DND-41 (cell line): ENCODE measurements around the gene ULK1.
"Not testable (repeated sequence)": the region's sequence is repeated elsewhere in the genome, so short reads cannot be mapped to it uniquely, and the experiment has no call there.

Experiments
- ATAC-seq: fragments of 200-7000 bp; cut with Tn5 transposase; 3 replicates; pipeline ENCODE4 v1.9.1; 2021; ENCODE audit warnings: low read depth; ENCODE audit not compliant: insufficient read depth
- DNase-seq: peaks from one replicate; pipeline ENCODE4 v3.0.0-alpha.2; 2020
- H2AFZ ChIP-seq: 2 replicates; pipeline ENCODE4 v1.6.0; 2012; ENCODE audit warnings: low read depth, low read length
- H3K27ac ChIP-seq: 2 replicates; pipeline ENCODE4 v1.5.1; 2012; ENCODE audit warnings: low read length, inconsistent platforms
- H3K27me3 ChIP-seq: fragments of 200-600 bp; sonication (generic); 2 replicates; pipeline ENCODE4 v1.6.0; 2012; ENCODE audit warnings: low read length, mild to moderate bottlenecking, inconsistent platforms; ENCODE audit not compliant: insufficient read depth, poor library complexity
- H3K36me3 ChIP-seq: 2 replicates; pipeline ENCODE4 v1.5.1; 2012; ENCODE audit warnings: low read length, inconsistent platforms; ENCODE audit not compliant: insufficient read depth
- H3K4me1 ChIP-seq: 2 replicates; pipeline ENCODE4 v1.5.1; 2012; ENCODE audit warnings: mild to moderate bottlenecking, low read length; ENCODE audit not compliant: insufficient read depth
- H3K4me2 ChIP-seq: 2 replicates; pipeline ENCODE4 v1.6.0; 2012; ENCODE audit warnings: mild to moderate bottlenecking, moderate library complexity, low read length, inconsistent platforms; ENCODE audit not compliant: insufficient read depth
- H3K4me3 ChIP-seq, 2 experiments: fragments of 200-600 bp in 1 of 2; shearing (Covaris generic) in 1 of 2; 2 replicates each; pipeline ENCODE4 v1.5.1; 2012 to 2016; ENCODE audit warnings: inconsistent platforms in 2 of 2, low read length in 2 of 2, mild to moderate bottlenecking in 2 of 2, low read depth in 1 of 2, moderate library complexity in 1 of 2
- H3K79me2 ChIP-seq: 2 replicates; pipeline ENCODE4 v1.6.0; 2012; ENCODE audit warnings: low read length, inconsistent platforms; ENCODE audit not compliant: insufficient read depth
- H3K9ac ChIP-seq: 2 replicates; pipeline ENCODE4 v1.6.0; 2012; ENCODE audit warnings: low read depth, mild to moderate bottlenecking, inconsistent platforms, low read length, moderate library complexity
- H3K9me3 ChIP-seq: 2 replicates; pipeline ENCODE4 v1.5.1; 2012; ENCODE audit warnings: low read length, moderate library complexity, mild to moderate bottlenecking, inconsistent platforms; ENCODE audit not compliant: insufficient read depth, severe bottlenecking
- H4K20me1 ChIP-seq: 2 replicates; pipeline ENCODE4 v1.6.0; 2012; ENCODE audit warnings: low read length; ENCODE audit not compliant: insufficient read depth
- EZH2 ChIP-seq: IDR thresholded peaks from 3 replicates; pipeline ENCODE4 v1.6.1; 2012; ENCODE audit warnings: borderline replicate concordance, low read depth, mild to moderate bottlenecking, moderate library complexity, low read length, inconsistent platforms; ENCODE audit not compliant: severe bottlenecking
- TF ChIP-seq, protein P1 (sequence below): IDR thresholded peaks from 2 replicates; pipeline ENCODE4 v1.5.1; 2012; ENCODE audit warnings: borderline replicate concordance, low read length, moderate library complexity, mild to moderate bottlenecking; ENCODE audit not compliant: poor library complexity, severe bottlenecking; ENCODE audit errors: extremely low read depth

Gene ULK1

DNA sequence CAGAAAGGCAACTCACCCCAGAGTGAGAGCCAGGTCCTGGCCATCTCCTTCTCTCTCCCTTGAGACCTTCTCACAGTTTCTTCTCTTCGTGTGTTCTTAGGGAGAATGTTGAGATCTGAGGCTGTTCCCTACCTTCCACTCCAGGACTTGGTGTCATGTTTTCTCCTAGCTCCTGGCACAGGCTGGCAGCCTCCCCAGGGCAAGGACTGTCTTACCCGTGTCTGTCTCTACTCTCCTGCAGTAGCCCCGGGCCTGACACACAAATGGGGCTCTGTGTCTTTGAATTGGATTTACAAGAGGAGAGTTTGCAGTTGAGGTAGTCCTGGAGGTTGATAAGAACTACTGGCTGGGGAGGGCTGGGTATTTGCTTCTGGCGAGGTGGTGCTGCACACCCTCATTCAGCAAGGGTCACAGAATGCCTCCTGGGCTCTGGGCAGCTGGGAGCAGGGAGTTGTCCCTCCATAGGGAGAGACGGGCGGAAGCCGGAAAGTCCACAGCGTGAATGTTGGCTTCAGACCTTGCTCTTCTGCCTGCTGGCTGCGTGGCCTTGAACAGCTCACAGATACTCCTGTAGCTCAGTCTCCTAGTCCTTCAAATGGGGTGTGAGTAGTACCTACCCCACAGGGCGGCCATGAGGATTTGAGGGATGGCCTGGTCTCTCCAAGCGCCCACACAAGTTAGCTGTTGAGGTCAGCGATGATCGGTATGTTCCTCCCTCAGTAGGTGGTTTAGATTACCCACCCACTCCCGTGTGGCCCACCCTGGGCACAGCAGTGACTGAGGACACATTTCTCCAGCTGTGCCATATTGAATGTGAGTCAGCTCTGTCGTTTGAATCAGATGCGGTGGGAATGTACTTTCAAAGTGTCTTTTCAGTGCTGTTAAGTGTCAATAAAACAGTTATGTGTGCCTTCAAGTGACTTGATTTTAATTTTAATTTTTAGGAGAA is 65.5 kb downstream of the ULK1 start:
- Histone ChIP-seq H3K9ac (no peak overlapping the region), H3K27ac (no peak overlapping the region), H3K4me1 (peaks cover 5% of the 10 kb centered on the region; the same call in 1 of the 2 replicates), H3K9me3 (no peaks in the 10 kb centered on the region), H3K79me2 (peaks cover 92% of the 10 kb centered on the region), H3K4me2 (no peak overlapping the region), H4K20me1 (peaks cover 67% of the 10 kb centered on the region), H3K36me3 (peaks cover 28% of the 10 kb centered on the region), H3K4me3 (no peak overlapping the region), H3K27me3 (no peaks in the 10 kb centered on the region), H2AFZ (no peak overlapping the region)
- no peak for ATAC-seq
- no peak for DNase-seq
- TF ChIP-seq, protein P1, sequence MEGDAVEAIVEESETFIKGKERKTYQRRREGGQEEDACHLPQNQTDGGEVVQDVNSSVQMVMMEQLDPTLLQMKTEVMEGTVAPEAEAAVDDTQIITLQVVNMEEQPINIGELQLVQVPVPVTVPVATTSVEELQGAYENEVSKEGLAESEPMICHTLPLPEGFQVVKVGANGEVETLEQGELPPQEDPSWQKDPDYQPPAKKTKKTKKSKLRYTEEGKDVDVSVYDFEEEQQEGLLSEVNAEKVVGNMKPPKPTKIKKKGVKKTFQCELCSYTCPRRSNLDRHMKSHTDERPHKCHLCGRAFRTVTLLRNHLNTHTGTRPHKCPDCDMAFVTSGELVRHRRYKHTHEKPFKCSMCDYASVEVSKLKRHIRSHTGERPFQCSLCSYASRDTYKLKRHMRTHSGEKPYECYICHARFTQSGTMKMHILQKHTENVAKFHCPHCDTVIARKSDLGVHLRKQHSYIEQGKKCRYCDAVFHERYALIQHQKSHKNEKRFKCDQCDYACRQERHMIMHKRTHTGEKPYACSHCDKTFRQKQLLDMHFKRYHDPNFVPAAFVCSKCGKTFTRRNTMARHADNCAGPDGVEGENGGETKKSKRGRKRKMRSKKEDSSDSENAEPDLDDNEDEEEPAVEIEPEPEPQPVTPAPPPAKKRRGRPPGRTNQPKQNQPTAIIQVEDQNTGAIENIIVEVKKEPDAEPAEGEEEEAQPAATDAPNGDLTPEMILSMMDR, result no peak
- no peak for TF ChIP-seq EZH2

- H3K4me1 ChIP-seq, DNase-seq, H3K4me2 ChIP-seq, ATAC-seq, H3K9me3 ChIP-seq, H3K27me3 ChIP-seq, H3K4me3 ChIP-seq, H3K9ac ChIP-seq, H2AFZ ChIP-seq, H3K27ac ChIP-seq: not testable (repeated sequence)
- Histone ChIP-seq H4K20me1 (peaks cover 72% of the 10 kb centered on the region), H3K36me3 (peaks cover 36% of the 10 kb centered on the region), H3K79me2 (peaks cover 92% of the 10 kb centered on the region)
Measured at GRCh38 chr12:131960590-131961325, 66.3 kb downstream of the ULK1 start.

GRCh38 chr12:131961328-131961727 is 66.9 kb downstream of the ULK1 start:
- not testable (repeated sequence) for H3K4me3 ChIP-seq, H3K9me3 ChIP-seq, ATAC-seq, H3K27me3 ChIP-seq, DNase-seq, H3K4me1 ChIP-seq, H3K9ac ChIP-seq, H2AFZ ChIP-seq, H3K4me2 ChIP-seq, H3K27ac ChIP-seq
- Histone ChIP-seq H4K20me1 (peaks cover 73% of the 10 kb centered on the region), H3K36me3 (peaks cover 41% of the 10 kb centered on the region), H3K79me2 (peaks cover 92% of the 10 kb centered on the region)

- no peak overlapping the region for H3K4me3 ChIP-seq
- H3K4me1 ChIP-seq, result no peaks in the 10 kb centered on the region
- H2AFZ ChIP-seq, result no peak overlapping the region
- H3K9me3 ChIP-seq, result no peaks in the 10 kb centered on the region
- no peak overlapping the region for H3K27ac ChIP-seq
- DNase-seq, result no peak
- TF ChIP-seq, protein P1, result no peak
- TF ChIP-seq EZH2, result no peak
- peaks cover 41% of the 10 kb centered on the region for H3K36me3 ChIP-seq
- ATAC-seq, result no peak
- H3K79me2 ChIP-seq, result peaks cover 91% of the 10 kb centered on the region
- peaks cover 71% of the 10 kb centered on the region for H4K20me1 ChIP-seq
- no peaks in the 10 kb centered on the region for H3K27me3 ChIP-seq
- H3K9ac ChIP-seq, result no peak overlapping the region
- H3K4me2 ChIP-seq, result no peak overlapping the region
Measured at GRCh38 chr12:131962069-131962468, 67.6 kb downstream of the ULK1 start.
